Coronary artery (tissue), 2 donors: Measurements from ENCODE around the gene CNOT6L.
"Not testable (repeated sequence)": the region's sequence is repeated elsewhere in the genome, so short reads cannot be mapped to it uniquely, and the experiment has no call there.

Experiments
- DNase-seq: peaks from one replicate; pipeline ENCODE4 v3.0.0-alpha.2; 2017; ENCODE audit warnings: low spot score
- H3K27ac ChIP-seq, 2 donors: fragments of 200-600 bp; sonication (generic); one replicate each; pipeline ENCODE4 v1.5.1; 2016 to 2019
- H3K4me3 ChIP-seq: fragments of 200-600 bp; sonication (generic); 2 replicates; pipeline ENCODE4 v1.5.1; 2016; ENCODE audit warnings: mild to moderate bottlenecking, moderate library complexity
- CTCF ChIP-seq: fragments of 200-600 bp; sonication (generic); IDR thresholded peaks from one replicate; pipeline ENCODE4 v1.5.1; 2019; ENCODE audit warnings: antibody characterized with exemption

The CNOT6L gene

DNA sequence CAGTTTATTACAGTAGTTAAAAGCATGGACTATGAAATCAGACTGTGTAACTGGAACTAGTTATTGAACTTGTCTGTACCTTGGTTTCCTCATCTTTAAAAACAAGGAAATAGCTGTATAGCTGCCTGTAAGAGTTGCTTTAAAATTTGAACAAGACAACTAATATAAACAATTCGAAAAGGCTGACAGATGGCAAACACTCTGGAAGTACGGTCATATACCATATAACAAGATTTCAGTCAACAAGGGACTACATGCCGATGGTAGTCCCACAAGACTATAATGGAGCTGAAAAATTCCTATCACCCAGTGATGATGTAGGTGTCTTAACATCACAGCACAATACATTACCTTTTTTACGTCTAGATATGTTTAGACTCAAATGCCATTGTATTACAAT lies 78.7 kb downstream of the CNOT6L start:
- TF ChIP-seq CTCF = no peak
- no peak for DNase-seq
- Histone ChIP-seq H3K4me3 (no peak overlapping the region), H3K27ac (no peak overlapping the region)

DNA sequence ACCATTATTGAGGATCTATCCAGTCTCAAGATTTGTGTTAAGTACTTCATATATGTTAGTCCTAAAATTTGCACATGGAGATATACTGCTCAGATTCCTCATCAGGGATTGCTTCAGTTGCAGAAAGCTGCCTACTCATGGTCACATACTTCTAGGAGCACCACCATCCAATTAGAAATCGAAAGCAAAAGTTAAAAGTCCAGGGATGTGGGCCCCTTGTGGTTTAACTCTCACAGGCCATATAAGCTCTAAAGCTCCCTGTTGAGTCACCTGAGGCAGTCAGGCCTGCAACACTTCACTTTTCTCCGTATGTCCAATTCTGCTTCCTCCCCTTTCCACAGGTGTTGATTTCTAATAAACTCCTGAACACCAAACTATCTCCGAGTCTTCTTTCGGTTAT lies 84.2 kb downstream of the CNOT6L start:
- Histone ChIP-seq H3K27ac (no peak overlapping the region), H3K4me3 (no peak overlapping the region)
- DNase-seq = no peak
- TF ChIP-seq CTCF = no peak

DNA sequence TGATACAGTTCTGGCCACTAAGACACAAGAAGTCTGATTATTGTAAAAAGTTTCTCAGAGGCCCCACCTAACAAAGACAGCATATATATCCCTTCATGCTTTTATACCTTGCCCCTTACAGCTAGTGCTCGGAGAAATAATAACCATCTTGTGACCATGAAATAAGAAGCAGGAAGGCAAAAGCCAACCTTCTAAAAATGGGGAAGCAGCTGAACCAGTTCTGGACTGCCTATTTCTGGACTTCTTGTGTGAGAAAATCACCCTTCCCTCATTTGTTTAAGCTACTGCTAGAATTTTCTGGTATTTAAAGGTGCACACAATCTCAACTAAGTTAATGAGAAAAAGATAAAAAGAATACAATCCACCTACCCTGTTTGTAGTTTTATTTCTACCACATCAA lies 87.5 kb downstream of the CNOT6L start:
- H3K27ac ChIP-seq = no peak overlapping the region
- TF ChIP-seq CTCF = no peak
- no peak overlapping the region for H3K4me3 ChIP-seq
- no peak for DNase-seq

DNA sequence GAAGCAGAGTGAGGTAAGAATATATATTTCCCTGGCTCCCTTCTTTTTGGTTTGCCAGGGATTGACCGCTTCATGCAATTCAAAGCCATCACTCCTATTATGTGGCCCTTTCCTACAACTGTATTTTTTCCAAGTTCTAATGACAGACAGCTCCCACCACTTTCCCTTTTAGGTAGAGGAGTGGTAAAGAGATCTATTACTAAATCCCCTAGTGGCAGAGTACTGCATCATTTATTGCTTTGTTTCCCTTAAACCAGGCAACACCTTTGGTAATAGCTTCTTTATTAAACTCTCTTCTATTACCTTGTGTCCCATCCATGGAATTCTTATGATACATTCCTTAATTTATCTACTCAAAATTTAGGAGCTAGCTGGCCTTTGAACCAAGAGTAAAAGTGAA lies 90.7 kb downstream of the CNOT6L start:
- no peak overlapping the region for H3K27ac ChIP-seq
- DNase-seq = no peak
- TF ChIP-seq CTCF = no peak

DNA sequence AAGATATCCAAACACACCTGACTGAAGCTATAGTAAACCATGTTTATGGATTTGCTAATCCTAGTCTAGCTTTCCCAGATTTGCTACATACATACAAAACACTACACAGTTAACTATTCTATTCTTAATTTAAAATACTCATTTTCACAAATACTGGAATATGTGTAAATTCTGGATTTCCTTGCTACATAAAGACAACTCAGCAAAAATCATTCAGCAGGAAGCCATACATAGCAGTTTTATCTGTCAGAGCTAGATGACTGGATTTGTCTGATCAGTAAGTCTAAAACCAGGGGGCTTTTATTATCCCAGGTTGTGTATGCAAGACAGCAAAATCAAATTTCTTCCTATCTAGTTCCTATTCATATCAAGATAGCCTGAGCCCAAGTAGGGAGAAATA lies 98.1 kb downstream of the CNOT6L start:
- Histone ChIP-seq H3K4me3 (no peak overlapping the region), H3K27ac (no peak overlapping the region)
- no peak for DNase-seq
- TF ChIP-seq CTCF = no peak

More for the DNA sequence above, 90.7 kb downstream of the CNOT6L start:
- H3K4me3 ChIP-seq = no peak overlapping the region

GRCh38 chr4:77718500-77718899 lies 100.7 kb downstream of the CNOT6L start:
- not testable (repeated sequence) for H3K27ac ChIP-seq, H3K4me3 ChIP-seq, DNase-seq

- TF ChIP-seq CTCF = no peak
- no peak overlapping the region for H3K27ac ChIP-seq
- no peak overlapping the region for H3K4me3 ChIP-seq
- DNase-seq = no peak
These were observed 103.5 kb downstream of the CNOT6L start for GRCh38 chr4:77715414-77716290.
